ENCODE measurements around the gene COL20A1. TPM values are rescaled to one million over a fixed set of nuclear protein-coding genes. Genes with fewer than 3 reads are reported as not detected.

COL20A1 gene
- total RNA-seq, 1 donor from 2014 or later: not detected

DNA sequence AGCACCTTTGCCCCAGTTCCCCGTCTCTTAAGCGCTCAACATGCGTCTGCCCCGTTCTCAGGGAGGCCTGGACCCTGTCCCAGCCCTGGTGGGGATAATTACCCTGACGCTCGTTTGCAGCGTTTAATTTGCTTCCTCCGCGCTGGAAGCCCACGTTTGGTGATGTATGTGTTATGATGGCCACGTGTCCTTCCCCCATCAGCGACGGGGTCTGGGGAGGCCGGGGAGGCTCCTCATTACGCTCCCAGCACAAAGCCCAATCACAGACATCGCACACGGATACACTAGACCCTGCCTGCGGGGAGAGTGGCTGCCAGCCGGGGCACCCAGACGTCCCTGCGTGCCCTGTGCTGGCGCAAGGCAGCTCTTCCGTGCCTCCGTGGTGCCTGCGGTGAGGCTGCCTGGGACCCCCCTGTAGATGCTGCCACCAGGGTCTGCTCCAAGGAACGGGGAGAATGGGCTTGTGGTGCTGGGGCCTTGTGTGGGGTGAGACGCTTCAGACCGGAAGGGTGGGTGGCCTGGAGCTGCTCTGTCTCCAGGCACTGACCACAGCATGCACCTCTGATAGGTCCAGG lies 78.4 kb downstream of the COL20A1 start:
- Histone ChIP-seq H3K27me3 (no peaks in the 10 kb centered on the region), H3K36me3 (no peaks in the 10 kb centered on the region), H3K9me3 (no peaks in the 10 kb centered on the region), H3K4me1 (no peaks in the 10 kb centered on the region), H3K27ac (no peak overlapping the region), H3K4me3 (no peak overlapping the region)
- TF ChIP-seq POLR2A (IDR thresholded peaks at IDR 0.05): no peak
- TF ChIP-seq, protein P1, sequence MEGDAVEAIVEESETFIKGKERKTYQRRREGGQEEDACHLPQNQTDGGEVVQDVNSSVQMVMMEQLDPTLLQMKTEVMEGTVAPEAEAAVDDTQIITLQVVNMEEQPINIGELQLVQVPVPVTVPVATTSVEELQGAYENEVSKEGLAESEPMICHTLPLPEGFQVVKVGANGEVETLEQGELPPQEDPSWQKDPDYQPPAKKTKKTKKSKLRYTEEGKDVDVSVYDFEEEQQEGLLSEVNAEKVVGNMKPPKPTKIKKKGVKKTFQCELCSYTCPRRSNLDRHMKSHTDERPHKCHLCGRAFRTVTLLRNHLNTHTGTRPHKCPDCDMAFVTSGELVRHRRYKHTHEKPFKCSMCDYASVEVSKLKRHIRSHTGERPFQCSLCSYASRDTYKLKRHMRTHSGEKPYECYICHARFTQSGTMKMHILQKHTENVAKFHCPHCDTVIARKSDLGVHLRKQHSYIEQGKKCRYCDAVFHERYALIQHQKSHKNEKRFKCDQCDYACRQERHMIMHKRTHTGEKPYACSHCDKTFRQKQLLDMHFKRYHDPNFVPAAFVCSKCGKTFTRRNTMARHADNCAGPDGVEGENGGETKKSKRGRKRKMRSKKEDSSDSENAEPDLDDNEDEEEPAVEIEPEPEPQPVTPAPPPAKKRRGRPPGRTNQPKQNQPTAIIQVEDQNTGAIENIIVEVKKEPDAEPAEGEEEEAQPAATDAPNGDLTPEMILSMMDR (IDR thresholded peaks at IDR 0.05): no peak
- TF ChIP-seq POLR2AphosphoS5 (IDR thresholded peaks at IDR 0.05; ENCODE audit: insufficient read depth in 1 of 2, low read depth in 1 of 2): no peak
- DNase-seq (ENCODE audit: extremely low spot score in 2 of 2): no peak
- intact Hi-C loops (cut with DNase I): no loop called here

GRCh38 chr20:63372971-63373885 lies 80.2 kb downstream of the COL20A1 start:
- H3K9me3 ChIP-seq: no peaks in the 10 kb centered on the region
- no peak overlapping the region for H3K4me3 ChIP-seq
- intact Hi-C loops (cut with DNase I): no loop called here
- no peaks in the 10 kb centered on the region for H3K4me1 ChIP-seq
- H3K27me3 ChIP-seq: no peaks in the 10 kb centered on the region
- no peak for DNase-seq (ENCODE audit: extremely low spot score in 2 of 2)
- H3K27ac ChIP-seq: no peak overlapping the region
- TF ChIP-seq POLR2AphosphoS5 (IDR thresholded peaks at IDR 0.05; ENCODE audit: insufficient read depth in 1 of 2, low read depth in 1 of 2): no peak
- TF ChIP-seq, protein P1 (IDR thresholded peaks at IDR 0.05): no peak
- TF ChIP-seq POLR2A (IDR thresholded peaks at IDR 0.05): no peak
- H3K36me3 ChIP-seq: no peaks in the 10 kb centered on the region

DNA sequence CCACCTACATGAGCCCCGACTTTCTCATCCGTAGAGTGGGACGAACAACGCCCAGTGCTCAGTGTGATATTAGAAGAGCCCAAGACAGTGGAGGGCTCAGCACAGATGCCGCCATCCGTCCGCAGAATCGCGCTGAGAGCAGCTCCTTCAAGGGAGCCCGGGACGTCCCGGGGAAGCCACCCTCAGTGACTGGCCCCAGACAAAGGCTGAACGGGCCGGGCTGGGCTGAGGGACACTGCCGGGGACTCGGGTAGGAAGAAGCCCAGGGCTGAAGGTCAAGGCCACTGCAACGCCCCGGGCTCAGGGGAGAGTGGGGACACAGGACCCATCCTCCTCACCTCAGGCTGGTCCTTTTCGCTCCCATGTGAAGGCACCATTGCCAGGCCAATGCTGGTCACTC lies 81.0 kb downstream of the COL20A1 start:
- no peaks in the 10 kb centered on the region for H3K36me3 ChIP-seq
- TF ChIP-seq, protein P1 (IDR thresholded peaks at IDR 0.05): no peak
- TF ChIP-seq POLR2AphosphoS5 (IDR thresholded peaks at IDR 0.05; ENCODE audit: insufficient read depth in 1 of 2, low read depth in 1 of 2) (no peak), POLR2A (IDR thresholded peaks at IDR 0.05) (no peak)
- H3K27me3 ChIP-seq: no peaks in the 10 kb centered on the region

DNA sequence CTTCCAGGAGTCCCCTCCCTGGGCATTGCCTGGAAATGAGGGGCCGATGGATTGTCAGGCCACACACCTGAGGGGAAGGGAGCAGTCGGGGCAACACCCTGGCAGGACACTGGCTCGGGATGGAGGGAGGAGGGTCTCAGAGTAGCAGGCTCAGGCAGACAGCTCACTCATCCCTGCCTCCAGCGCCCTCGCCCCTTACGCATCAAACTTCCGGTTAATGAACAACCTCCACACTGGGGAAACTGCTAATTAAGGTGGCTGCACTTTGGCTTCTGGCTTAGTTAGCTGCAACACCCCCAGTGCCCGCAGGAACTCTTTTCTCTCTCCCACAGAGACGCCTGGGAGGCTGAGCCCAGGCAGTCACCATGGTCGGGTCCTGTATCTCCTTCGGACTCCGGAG lies 81.5 kb downstream of the COL20A1 start:
- TF ChIP-seq, protein P1 (IDR thresholded peaks at IDR 0.05): no peak

More for the DNA sequence above, 81.0 kb downstream of the COL20A1 start:
- intact Hi-C loops (cut with DNase I): no loop called here
- H3K4me1 ChIP-seq: no peaks in the 10 kb centered on the region
- H3K4me3 ChIP-seq: no peak overlapping the region
- H3K27ac ChIP-seq: no peak overlapping the region
- DNase-seq (ENCODE audit: extremely low spot score in 2 of 2): no peak
- no peaks in the 10 kb centered on the region for H3K9me3 ChIP-seq

GRCh38 chr20:63375438-63375837 lies 82.5 kb downstream of the COL20A1 start:
- intact Hi-C loops (cut with DNase I): loop anchor here (5.0 kb wide), 1 partner anchor 63 kb away; no protein-coding TSS in a partner anchor
- Histone ChIP-seq H3K27me3 (no peaks in the 10 kb centered on the region), H3K9me3 (no peaks in the 10 kb centered on the region), H3K4me3 (no peak overlapping the region), H3K27ac (no peak overlapping the region), H3K36me3 (no peaks in the 10 kb centered on the region), H3K4me1 (no peaks in the 10 kb centered on the region)
- no peak for DNase-seq (ENCODE audit: extremely low spot score in 2 of 2)
- no peak for TF ChIP-seq POLR2A (IDR thresholded peaks at IDR 0.05)
- TF ChIP-seq, protein P1 (IDR thresholded peaks at IDR 0.05): no peak
- no peak for TF ChIP-seq POLR2AphosphoS5 (IDR thresholded peaks at IDR 0.05; ENCODE audit: insufficient read depth in 1 of 2, low read depth in 1 of 2)

More for the DNA sequence above, 81.5 kb downstream of the COL20A1 start:
- Histone ChIP-seq H3K27ac (no peak overlapping the region), H3K36me3 (no peaks in the 10 kb centered on the region), H3K9me3 (no peaks in the 10 kb centered on the region), H3K4me3 (no peak overlapping the region), H3K27me3 (no peaks in the 10 kb centered on the region), H3K4me1 (no peaks in the 10 kb centered on the region)
- intact Hi-C loops (cut with DNase I): no loop called here
- DNase-seq (ENCODE audit: extremely low spot score in 2 of 2): no peak

Data from vagina (tissue), 2 donors.